ENCODE data around the gene MAGI2. TPM values are rescaled to one million over a fixed set of nuclear protein-coding genes. Genes with fewer than 3 reads are reported as not detected.

MAGI2 gene
- total RNA-seq, 1 experiment from 2014 or later: 0.84 TPM

GRCh38 chr7:78395298-78396036, 1058.0 kb downstream of the MAGI2 start:
- in situ Hi-C loops (cut with HindIII; ENCODE audit: low pct_unique_long_range_greater_than_20kb, low sequenced_read_pairs): no loop called here
- DNase-seq (ENCODE audit: low read depth): no peak

- in situ Hi-C loops (cut with HindIII; ENCODE audit: low pct_unique_long_range_greater_than_20kb, low sequenced_read_pairs): no loop called here
- no peak for DNase-seq (ENCODE audit: low read depth)
Measured at GRCh38 chr7:78389022-78389421, 1064.4 kb downstream of the MAGI2 start.

- DNase-seq (ENCODE audit: low read depth): no peak
- in situ Hi-C loops (cut with HindIII; ENCODE audit: low pct_unique_long_range_greater_than_20kb, low sequenced_read_pairs): no loop called here
Measured at GRCh38 chr7:78386520-78386919, 1066.9 kb downstream of the MAGI2 start.

GRCh38 chr7:78383096-78383880, 1070.2 kb downstream of the MAGI2 start:
- in situ Hi-C loops (cut with HindIII; ENCODE audit: low pct_unique_long_range_greater_than_20kb, low sequenced_read_pairs): no loop called here
- no peak for DNase-seq (ENCODE audit: low read depth)

GRCh38 chr7:78379148-78379547, 1074.3 kb downstream of the MAGI2 start:
- in situ Hi-C loops (cut with HindIII; ENCODE audit: low pct_unique_long_range_greater_than_20kb, low sequenced_read_pairs): no loop called here

GRCh38 chr7:78377532-78377931, 1075.9 kb downstream of the MAGI2 start:
- no peak for DNase-seq (ENCODE audit: low read depth)
- in situ Hi-C loops (cut with HindIII; ENCODE audit: low pct_unique_long_range_greater_than_20kb, low sequenced_read_pairs): no loop called here

More at GRCh38 chr7:78379148-78379547, 1074.3 kb downstream of the MAGI2 start:
- DNase-seq (ENCODE audit: low read depth): no peak

GRCh38 chr7:78370936-78371335, 1082.5 kb downstream of the MAGI2 start:
- no peak for DNase-seq (ENCODE audit: low read depth)
- in situ Hi-C loops (cut with HindIII; ENCODE audit: low pct_unique_long_range_greater_than_20kb, low sequenced_read_pairs): no loop called here

- no peak for DNase-seq (ENCODE audit: low read depth)
Measured at GRCh38 chr7:78368771-78369170, 1084.7 kb downstream of the MAGI2 start.

GRCh38 chr7:78367280-78367773, 1086.1 kb downstream of the MAGI2 start:
- in situ Hi-C loops (cut with HindIII; ENCODE audit: low pct_unique_long_range_greater_than_20kb, low sequenced_read_pairs): no loop called here

More at GRCh38 chr7:78368771-78369170, 1084.7 kb downstream of the MAGI2 start:
- in situ Hi-C loops (cut with HindIII; ENCODE audit: low pct_unique_long_range_greater_than_20kb, low sequenced_read_pairs): no loop called here

GRCh38 chr7:78363866-78364265, 1089.6 kb downstream of the MAGI2 start:
- no peak for DNase-seq (ENCODE audit: low read depth)
- in situ Hi-C loops (cut with HindIII; ENCODE audit: low pct_unique_long_range_greater_than_20kb, low sequenced_read_pairs): no loop called here

More at GRCh38 chr7:78367280-78367773, 1086.1 kb downstream of the MAGI2 start:
- DNase-seq (ENCODE audit: low read depth): no peak

- no peak for DNase-seq (ENCODE audit: low read depth)
- in situ Hi-C loops (cut with HindIII; ENCODE audit: low pct_unique_long_range_greater_than_20kb, low sequenced_read_pairs): no loop called here
Measured at GRCh38 chr7:78359836-78360235, 1093.6 kb downstream of the MAGI2 start.

- DNase-seq (ENCODE audit: low read depth): no peak
- in situ Hi-C loops (cut with HindIII; ENCODE audit: low pct_unique_long_range_greater_than_20kb, low sequenced_read_pairs): no loop called here
Measured at GRCh38 chr7:78357709-78358108, 1095.8 kb downstream of the MAGI2 start.

- in situ Hi-C loops (cut with HindIII; ENCODE audit: low pct_unique_long_range_greater_than_20kb, low sequenced_read_pairs): no loop called here
- no peak for DNase-seq (ENCODE audit: low read depth)
Measured at GRCh38 chr7:78355834-78356233, 1097.6 kb downstream of the MAGI2 start.

GRCh38 chr7:78350926-78351325, 1102.5 kb downstream of the MAGI2 start:
- DNase-seq (ENCODE audit: low read depth): no peak
- in situ Hi-C loops (cut with HindIII; ENCODE audit: low pct_unique_long_range_greater_than_20kb, low sequenced_read_pairs): no loop called here

- in situ Hi-C loops (cut with HindIII; ENCODE audit: low pct_unique_long_range_greater_than_20kb, low sequenced_read_pairs): no loop called here
- no peak for DNase-seq (ENCODE audit: low read depth)
Measured at GRCh38 chr7:78350391-78350790, 1103.1 kb downstream of the MAGI2 start.

GRCh38 chr7:78346827-78347226, 1106.6 kb downstream of the MAGI2 start:
- DNase-seq (ENCODE audit: low read depth): no peak
- in situ Hi-C loops (cut with HindIII; ENCODE audit: low pct_unique_long_range_greater_than_20kb, low sequenced_read_pairs): no loop called here

GRCh38 chr7:78345979-78346378, 1107.5 kb downstream of the MAGI2 start:
- DNase-seq (ENCODE audit: low read depth): no peak
- in situ Hi-C loops (cut with HindIII; ENCODE audit: low pct_unique_long_range_greater_than_20kb, low sequenced_read_pairs): no loop called here

GRCh38 chr7:78345293-78345911, 1108.1 kb downstream of the MAGI2 start:
- in situ Hi-C loops (cut with HindIII; ENCODE audit: low pct_unique_long_range_greater_than_20kb, low sequenced_read_pairs): no loop called here
- DNase-seq (ENCODE audit: low read depth): no peak

- in situ Hi-C loops (cut with HindIII; ENCODE audit: low pct_unique_long_range_greater_than_20kb, low sequenced_read_pairs): no loop called here
- DNase-seq (ENCODE audit: low read depth): no peak
Measured at GRCh38 chr7:78334426-78334825, 1119.0 kb downstream of the MAGI2 start.
